Hematopoietic multipotent progenitor cell treated with erythropoietin and hydrocortisone succinate and interleukin-3 and kit ligand, for 6 days (in vitro differentiated cells): Measurements from ENCODE around the gene RNF212.
A peak's percentile ranks its signal among the peaks of the same experiment; 100 is the strongest.

Experiments
- DNase-seq: peaks from one replicate; pipeline ENCODE4 v3.0.0-alpha.2; 2015

Gene RNF212

DNA sequence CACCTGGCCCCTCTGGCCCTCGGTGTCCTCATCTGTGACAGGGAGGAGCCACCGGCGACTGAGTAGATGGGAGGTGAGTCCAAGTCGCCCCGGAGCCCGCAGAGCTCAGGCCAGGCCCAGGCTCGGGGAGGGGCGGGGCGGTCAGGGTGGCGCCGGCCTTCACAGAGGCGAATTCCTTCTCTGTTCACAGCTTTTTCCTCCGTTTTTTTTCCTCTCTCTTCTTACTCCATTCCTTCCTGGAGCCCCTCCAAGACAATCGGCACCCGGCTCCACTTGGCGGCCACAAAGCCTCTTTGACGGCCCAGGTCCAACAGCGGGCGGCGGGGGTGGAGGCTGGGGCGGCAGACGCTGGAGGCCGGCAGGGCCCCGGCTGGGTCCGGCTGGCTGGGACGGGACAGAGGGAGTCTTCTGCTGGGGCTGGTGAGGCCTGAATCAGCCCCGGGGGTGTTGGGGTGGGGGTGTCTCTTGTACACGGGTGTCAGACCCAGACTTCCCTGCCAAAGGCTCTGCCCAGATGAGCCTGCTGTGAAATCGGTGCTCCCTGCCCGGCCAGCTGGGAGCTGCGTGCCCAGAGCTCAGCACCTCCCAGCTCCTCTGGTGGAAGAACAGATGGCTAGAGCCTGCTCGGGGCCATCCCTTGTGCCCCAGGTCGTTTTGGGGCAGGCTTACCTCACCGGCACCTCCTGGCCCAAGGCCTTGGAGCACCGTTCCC is 79.4 kb downstream of the RNF212 start:
- no peak for DNase-seq

DNA sequence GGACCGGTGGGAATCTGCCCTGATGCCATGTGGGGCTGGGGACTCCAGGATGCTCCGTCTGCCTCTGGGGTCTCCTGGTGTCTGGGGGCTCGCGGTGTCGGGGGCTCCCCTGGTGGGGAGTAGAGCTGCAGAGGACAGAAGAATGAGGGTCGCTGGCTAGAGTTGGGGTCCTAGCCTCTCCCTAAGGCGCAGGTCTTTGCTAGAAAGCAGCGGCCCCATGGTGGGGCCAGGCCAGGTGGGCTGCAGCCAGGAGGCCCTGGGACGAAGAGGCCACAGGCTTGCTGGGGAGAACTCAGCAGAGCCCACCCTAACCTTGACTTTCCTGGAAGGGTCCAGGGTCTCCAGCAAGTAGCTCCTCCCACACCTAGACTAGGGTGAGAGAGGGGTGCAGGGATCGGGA is 80.5 kb downstream of the RNF212 start:
- no peak for DNase-seq

- peak; percentile 31 for DNase-seq
Observed at GRCh38 chr4:1031956-1032795, 81.2 kb downstream of the RNF212 start.

GRCh38 chr4:1031346-1031745 is 82.0 kb downstream of the RNF212 start:
- no peak for DNase-seq

DNA sequence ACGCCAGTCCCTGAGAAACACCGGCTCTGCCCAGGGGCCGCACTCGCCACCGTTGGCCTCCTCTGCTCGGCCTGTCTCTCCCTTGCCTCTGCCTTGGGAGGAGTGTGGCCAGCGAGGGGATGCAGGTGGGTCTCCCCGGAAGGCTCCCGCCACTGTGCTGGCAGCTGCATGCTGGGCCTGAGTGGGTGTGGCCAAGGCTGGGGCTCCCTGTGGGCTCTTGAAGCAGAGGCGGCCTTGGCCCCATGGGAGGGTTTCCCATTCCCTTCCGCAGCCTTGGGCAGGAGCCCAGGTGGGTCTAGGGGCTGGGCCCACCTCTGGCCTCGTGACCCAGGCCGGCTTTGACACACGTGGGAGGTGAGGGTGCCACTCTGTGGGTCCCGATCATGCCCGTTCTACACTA is 82.8 kb downstream of the RNF212 start:
- peak; percentile 59 for DNase-seq

- DNase-seq: peak; percentile 53
Observed at GRCh38 chr4:1030031-1030430, 83.3 kb downstream of the RNF212 start.

- DNase-seq: peak; percentile 91
Observed at GRCh38 chr4:1029529-1029928, 83.8 kb downstream of the RNF212 start.

GRCh38 chr4:1028574-1029220 is 84.7 kb downstream of the RNF212 start:
- no peak for DNase-seq

GRCh38 chr4:1027915-1028238 is 85.5 kb downstream of the RNF212 start:
- DNase-seq: no peak

GRCh38 chr4:1027219-1027914 is 86.0 kb downstream of the RNF212 start:
- no peak for DNase-seq

DNA sequence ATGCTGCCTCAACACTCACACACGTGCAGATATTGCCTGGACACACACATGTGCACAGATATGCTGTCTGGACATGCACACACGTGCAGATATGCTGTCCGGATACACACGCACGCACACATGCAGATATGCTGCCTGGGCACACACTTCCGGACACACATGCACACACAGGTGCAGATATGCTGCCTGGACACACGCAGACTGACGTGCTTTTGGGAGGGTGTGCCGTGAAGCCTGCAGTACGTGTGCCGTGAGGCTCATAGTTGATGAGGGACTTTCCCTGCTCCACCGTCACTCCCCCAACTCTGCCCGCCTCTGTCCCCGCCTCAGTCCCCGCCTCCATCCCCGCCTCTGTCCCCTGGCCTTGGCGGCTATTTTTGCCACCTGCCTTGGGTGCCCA is 87.2 kb downstream of the RNF212 start:
- DNase-seq: peak; percentile 71

GRCh38 chr4:1024882-1025545 is 88.3 kb downstream of the RNF212 start:
- no peak for DNase-seq

GRCh38 chr4:1023895-1024740 is 89.2 kb downstream of the RNF212 start:
- DNase-seq: no peak

DNA sequence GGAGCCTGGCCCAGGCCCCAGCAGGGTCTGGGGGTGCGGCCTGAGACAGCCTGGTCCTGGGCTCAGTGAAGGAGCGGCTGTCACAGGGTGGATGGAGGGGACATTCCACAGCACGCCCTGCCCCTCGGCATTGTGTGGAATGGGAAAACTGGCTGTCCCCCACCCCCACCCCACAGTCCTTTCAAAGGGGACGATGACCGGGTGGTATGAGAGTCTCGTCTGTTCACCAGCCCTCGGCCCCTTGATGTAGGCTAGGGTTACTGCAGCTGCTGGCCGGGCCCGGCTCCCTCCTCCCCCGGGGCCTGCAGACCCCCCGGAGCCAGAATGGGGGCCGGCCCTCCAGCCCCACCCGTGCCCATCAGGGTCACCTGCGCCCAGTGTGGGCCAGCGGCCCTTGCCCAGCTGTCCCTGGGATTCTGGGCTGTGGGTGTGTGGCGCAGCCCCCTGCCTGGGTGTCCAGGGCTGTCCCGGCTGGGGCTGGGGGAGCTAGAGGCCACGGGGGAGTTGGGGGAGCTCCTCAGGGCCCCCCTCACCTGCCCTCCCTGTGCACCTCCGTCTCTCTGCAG is 90.2 kb downstream of the RNF212 start:
- no peak for DNase-seq

DNA sequence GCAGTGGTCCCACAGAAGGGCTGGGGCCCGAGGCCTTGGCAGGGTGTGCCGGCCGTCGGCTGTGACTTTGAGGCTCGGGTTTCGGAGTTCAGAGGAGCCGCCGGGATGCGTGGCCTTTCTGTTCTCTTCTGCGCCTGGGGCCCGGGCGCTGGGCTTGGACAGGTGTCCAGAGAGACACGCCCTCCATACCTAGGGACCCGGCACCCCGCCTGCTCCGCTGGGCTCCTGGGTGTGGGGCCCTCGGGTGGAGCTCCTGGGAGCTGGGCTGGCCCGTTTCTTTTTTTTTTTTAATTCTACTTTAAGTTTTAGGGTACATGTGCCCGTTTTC is 90.7 kb downstream of the RNF212 start:
- no peak for DNase-seq

- no peak for DNase-seq
Observed at GRCh38 chr4:1022051-1022738, 91.2 kb downstream of the RNF212 start.
